ENCODE data around the gene DRAM1.
"Not testable (repeated sequence)": the region's sequence is repeated elsewhere in the genome, so short reads cannot be mapped to it uniquely, and the experiment has no call there.

DRAM1 gene, protein sequence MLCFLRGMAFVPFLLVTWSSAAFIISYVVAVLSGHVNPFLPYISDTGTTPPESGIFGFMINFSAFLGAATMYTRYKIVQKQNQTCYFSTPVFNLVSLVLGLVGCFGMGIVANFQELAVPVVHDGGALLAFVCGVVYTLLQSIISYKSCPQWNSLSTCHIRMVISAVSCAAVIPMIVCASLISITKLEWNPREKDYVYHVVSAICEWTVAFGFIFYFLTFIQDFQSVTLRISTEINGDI

DNA sequence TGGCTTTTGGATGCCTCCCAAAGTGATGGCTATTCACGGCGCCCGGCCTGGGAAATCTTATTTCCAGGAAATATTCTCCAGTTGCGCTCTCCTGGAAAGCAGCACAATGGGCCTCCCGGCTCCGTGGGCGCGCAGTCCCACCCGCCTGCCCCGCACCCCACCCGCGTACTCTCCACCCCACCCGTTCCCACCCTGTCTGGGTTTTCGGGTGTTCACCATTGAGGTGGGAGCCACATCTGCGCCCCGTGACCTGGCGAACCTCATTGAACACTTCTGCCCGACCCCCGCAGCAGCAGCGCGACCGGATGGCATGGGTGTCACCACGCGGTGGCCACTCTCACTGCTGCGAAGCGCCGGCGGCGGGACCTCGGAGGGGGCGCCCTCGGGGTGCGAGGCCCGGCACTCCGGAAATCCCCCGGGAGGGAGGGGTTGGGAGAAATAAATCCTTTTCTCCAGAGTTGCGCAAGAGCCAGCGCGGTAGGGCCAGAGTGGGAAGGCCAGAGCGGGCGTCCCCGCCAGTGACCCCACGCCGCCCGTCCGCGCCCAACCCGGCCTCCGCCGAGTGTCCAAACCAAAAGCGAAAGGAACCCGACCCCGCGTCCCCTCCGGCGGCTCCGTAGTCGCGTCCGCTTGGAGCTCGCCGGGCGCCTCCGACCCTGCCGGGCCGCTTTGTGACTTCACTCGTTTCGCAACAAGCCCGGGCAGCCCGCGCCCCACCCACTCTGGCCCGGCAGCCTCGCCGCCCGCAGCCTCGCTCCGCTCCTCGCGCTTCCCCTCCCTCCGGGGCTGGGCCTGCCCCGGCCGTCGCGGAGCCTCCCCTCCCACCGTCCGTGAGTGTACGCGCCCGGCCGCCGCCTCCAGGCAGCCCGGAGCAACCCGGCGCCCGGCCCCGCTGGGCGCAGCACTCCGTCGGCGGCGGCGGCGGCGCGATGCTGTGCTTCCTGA is at the start of gene DRAM1:
TSS of gene DRAM1 (plus strand) at position 720 of the 945 bp plus-strand sequence. CDS start at position 930, 210 bp downstream.
- DNase-seq (ENCODE audit: low read depth in 1 of 2, low spot score in 1 of 2), result peak; percentile 34 to 58

DNA sequence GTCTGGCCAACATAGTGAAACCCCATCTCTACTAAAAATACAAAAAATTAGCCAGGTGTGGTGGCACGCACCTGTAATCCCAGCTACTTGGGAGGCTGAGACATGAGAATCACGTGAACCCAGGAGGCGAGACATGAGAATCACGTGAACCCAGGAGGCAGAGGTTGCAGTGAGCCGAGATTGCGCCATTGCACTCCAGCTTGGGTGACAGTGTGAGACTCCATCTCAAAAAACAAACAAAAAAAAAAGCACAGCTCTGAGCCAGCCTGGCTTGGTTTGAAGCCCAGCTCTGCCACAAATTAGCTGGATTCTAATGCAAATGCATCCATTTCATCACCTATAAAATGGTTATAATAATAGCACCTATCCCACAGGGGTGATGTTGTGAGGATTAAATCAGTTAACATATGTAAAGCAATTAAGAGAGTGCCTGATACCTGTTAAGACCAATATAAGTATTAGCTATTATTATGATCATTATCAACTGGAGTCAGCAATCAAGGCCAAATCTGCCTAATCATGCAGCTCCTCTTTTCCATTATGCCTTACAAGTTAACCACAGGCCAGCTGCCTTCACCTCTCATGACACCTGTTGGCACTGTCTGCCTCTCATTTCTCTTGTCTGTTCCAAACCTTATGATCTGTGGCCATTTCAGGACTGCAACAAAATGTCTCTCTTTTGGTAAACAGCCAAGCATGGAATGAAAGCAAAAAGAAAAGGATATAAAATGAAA is 48.8 kb upstream of the DRAM1 start:
- no peak for DNase-seq (ENCODE audit: low read depth in 1 of 2, low spot score in 1 of 2)

DNA sequence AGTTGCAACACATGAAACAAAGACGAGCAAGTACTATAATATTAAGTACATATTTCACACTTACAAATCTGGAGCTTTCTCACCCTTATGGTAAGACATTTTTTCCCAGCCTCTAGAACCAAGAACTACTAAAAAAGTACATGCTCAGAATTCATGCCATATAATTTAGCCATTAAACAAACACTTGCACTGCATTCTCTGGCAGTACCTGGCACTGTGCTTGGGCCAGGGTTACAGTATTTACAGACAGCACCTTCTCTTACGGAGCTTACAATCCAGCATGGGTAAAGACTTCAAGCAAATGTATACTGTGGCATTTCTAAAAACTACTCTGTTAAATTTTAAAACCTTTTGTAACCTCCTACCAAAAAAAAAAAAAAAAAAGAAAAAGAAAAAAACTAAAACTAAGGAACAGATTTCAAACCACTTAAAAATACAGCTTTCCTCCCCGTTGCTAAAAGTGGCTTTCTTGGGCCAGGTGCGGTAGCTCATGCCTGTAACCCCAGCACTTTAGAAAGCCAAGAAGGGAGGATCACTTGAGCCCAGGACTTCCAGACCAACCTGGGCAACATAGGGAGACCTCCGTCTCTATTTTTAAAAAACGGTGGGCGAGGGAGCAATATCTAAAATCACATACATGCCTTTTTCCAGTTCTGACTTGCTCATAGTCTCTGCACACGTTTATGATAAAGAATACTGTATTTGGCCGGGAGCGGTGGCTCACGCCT is 47.6 kb upstream of the DRAM1 start:
- DNase-seq (ENCODE audit: low read depth in 1 of 2, low spot score in 1 of 2), result no peak

DNA sequence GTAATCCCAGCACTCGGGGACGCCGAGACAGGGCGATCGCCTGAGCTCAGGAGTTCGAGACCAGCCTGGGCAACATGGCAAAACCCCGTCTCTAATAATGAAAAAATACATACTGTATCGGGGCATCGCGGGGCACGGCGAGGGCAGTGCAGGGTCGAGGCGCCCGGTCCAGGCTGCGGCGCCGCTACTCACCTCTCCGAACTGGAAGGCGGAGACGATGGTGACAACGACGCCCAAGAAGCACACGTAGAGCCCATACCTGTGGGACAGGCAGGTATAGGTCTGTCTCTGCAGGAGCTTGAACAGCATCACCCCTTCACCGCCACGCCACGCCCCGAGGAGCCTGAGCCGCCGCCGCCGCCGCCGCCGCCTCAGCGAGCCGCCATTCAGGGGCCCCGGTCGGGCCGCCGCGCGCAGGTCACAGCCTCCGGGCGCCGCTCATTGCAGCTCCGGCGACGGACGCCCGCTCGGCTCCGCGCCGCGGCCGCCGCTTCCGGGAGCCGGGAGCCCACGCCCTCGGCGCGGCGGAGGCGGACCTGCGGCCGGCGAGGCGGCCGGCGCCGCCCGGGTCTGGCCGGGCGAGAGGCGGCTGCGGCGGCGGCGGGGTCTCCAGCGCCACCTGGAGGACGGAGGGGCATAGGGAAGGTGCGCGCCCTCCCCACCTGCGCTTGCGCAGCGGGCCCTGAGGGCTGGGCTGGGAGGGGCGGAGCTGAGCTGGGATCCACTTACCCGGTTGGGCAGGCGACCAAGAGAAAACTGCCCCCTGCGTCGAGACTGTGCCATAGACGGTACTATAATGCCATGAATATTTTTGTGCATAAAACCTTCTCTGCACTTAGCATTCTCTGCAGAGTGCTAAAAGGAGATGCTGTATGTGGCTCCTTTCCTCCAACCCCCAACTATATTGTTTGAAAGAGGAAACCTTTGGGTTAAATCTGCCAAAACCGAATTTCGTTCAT is 46.7 kb upstream of the DRAM1 start, which contains the start of gene GNPTAB:
TSS of gene GNPTAB (minus strand) at position 593 of the 959 bp plus-strand sequence. CDS start at position 309, 284 bp downstream.
- peak; percentile 93 to 94 for DNase-seq (ENCODE audit: low read depth in 1 of 2, low spot score in 1 of 2)

DNA sequence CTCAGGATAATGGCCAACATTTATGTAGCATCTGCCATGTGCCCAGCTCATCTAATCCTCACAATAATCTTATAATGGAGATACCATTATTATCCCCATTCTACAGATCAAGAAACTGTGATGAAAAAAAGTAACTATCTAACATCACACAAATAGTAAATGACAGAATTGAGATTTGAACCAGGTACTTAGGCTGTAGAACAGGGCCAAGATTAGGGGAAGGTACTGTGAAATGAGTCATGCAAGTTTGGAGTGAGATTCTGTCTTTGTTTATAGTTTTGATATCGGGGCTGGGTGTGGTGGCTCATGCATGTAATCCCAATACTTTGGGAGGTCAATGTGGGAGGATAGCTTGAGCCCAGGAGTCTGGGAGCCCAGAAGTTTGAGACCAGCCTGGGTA is 45.4 kb upstream of the DRAM1 start:
- DNase-seq (ENCODE audit: low read depth in 1 of 2, low spot score in 1 of 2), result no peak

DNA sequence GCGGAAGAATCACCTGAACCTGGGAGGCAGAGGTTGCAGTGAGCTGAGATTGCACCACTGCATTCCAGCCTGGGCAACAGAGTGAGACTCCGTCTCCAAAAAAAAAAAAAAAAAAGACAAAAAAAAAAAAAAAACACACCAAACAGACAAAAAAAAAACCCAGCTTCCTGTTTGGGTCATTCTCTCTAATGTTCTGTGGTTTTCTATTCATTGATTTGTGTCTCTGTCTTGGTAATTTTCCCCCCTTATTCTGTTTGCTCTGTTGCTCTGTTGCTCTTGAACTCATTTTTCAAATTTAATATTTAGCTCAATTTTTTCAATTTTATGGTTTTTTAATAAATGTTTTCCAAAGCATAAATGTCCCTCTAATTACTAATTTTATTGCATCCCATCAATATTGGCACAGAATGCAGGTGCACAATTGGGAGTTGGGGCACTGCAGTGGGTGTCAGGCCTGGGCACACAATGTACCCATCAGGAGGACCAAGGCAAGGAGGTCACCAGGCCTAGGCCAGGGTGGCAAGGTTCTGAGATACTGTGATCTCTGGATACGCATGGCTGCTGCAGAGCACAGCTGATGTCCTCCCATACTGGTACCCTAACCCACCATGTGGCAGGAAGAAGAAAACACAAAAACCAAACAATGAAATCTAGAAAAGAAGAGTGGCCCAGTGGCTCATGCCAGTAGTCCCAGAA is 38.6 kb upstream of the DRAM1 start:
- DNase-seq (ENCODE audit: low read depth in 1 of 2, low spot score in 1 of 2), result no peak

DNA sequence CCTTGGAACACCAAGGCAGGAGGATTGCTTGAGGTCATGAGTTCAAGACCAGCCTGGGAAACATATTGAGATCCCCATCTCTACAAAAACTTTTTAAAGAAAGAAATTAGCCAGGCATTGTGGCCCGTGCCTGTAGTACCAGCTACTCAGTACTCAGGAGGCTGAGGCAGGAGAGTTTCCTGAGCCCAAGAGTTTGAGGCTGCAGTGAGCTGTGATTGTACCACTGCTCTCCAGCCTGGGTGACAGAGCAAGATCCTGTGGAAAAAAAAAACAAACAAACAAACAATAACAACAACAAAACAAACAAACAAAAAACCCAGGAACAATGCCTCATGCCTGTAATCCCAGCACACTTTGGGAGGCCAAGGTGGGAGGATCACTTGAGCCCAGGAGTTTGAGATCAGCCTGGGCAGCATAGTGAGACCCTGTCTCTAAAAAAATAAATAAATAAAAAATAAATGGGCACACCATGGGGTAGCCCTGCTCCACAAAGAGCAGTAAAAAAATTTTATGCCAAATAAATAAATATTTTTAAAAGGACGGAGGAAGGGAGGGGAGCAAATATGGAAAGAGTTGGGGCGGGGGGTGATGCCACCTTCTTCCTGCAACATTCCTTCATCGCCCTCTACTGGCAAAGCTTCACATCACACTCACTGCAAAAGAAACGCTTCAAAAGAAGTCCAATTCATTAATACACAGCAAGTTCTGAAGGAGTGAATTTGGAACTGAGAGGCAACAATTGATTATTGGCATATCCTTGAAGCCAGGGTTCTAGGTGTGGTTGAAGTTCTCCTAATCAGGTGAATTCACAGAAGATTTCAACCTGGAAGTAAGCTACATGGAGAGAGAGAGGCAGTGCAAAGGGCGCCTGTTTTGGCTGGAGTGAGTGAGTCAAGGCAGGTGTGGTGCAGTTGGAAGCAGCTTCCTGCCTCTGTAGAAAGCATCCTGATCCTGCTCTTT is 37.8 kb upstream of the DRAM1 start:
- DNase-seq (ENCODE audit: low read depth in 1 of 2, low spot score in 1 of 2), result peak; percentile 40 to 46

DNA sequence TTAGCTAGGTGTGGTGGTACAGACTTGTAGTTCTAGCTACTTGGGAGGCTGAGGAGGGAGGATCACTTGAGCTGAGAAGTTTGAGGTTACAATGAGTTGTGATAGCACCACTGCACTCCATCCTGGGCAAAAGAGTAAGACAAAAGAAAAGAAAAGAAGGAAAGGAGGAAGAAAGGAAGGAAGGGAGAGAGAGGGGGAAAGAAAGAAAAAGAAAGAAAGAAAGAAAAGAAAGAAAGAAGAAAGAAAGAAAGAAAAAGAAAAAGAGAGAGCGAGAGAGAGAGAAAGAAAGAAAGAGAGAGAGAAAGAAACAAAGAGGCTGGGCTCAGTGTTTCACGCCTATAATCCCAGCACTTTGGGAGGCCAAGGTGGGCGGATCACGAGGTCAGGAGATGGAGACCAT is 36.3 kb upstream of the DRAM1 start:
- no peak for DNase-seq (ENCODE audit: low read depth in 1 of 2, low spot score in 1 of 2)

DNA sequence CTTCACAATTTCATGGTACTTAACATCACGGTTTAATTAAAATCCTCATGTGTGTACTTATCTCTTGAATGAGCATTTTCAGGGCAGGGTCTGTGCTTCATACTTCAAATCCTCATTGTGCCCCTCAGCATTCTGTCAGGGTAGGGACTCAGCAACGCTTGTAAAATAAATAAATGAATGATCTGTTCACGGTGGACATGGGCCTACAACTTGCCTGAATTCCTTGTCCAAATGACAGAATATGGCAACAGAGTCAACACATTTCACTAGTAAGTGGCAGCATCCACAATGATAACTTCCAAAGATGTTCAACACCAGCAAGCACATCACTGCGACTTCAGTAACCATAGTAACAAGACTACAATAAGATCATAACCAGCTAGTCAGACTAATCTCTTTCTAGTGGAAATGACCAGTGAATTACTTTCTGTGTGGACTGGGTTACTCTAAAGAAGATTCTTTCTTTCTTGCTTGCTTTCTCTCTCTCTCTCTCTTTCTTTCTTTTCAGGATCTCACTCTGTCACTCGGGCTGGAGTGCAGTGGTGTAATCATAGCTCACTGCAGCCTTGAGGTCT is 32.2 kb upstream of the DRAM1 start:
- DNase-seq (ENCODE audit: low read depth in 1 of 2, low spot score in 1 of 2), result no peak

DNA sequence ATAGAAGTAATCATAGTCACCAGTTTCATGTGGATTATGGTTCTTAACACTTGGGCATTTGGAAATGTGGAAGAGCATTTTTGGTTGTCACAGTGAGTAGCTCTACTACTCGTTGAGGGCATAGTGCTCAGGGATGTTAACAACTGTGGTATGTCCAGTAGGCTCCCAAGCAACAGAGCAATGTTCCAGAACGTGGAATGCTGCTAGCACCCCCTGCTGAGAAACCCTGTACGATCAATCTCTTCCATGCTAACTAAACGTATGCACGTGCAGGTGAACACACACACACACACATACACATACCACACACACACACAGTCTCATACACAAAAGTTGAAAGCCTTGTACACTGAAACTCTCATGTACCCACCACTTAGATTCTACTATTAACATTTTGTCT is 30.1 kb upstream of the DRAM1 start:
- no peak for DNase-seq (ENCODE audit: low read depth in 1 of 2, low spot score in 1 of 2)

DNA sequence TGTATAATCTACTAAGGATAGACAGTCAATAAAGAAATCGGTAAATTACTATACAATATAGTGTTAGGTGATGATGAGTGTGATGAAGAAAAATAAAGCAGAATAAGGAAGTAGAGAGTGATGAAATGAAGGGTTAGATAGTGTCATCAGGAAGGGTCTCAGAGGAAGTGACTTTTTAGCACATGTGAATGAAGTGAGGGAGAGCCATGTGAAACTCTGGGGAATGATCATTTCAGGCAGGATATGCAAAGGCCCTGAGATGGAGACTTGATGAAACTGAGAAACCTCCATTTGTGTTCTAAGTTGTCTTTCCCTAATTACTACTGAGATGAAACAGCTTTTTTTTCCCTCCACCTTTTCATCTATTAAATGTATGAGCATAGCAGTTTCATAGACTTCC is 27.2 kb upstream of the DRAM1 start:
- no peak for DNase-seq (ENCODE audit: low read depth in 1 of 2, low spot score in 1 of 2)

DNA sequence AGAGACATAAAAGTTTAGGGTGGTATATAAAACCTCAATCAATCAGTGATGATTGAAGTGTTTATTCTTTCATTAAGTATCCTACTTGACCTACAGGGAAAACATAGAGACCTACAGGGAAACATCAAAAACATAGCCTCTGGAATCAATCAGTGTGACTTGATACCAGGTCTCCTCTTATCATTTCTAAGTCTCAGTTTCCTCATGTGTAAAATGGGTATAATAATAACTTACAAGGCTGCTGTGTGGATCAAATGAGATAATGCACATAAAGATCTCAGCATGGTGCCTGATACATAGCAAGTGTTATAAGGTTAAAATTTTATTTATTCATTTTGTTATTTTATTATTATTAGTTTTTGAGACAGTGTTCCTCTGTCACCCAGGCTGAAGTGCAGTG is 24.4 kb upstream of the DRAM1 start:
- DNase-seq (ENCODE audit: low read depth in 1 of 2, low spot score in 1 of 2), result no peak

DNA sequence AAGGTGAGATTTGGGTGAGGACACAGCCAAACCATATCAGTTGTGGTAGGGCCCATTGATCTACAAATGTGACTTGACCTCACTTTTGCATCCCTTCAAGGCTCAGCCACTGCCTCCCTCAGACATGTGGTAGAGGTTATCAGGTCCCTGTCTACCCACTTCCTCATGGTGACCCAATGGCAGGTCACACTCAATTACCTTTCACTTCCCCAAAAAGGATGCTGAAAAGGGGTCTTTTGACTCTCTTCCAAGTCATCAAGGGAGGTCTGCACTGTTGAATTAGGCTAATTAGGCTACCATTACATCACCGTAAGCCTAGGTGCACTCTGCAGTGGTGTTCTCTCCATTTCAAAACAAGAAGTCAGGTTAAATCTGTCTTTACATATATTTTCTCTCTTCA is 22.6 kb upstream of the DRAM1 start:
- no peak for DNase-seq (ENCODE audit: low read depth in 1 of 2, low spot score in 1 of 2)

DNA sequence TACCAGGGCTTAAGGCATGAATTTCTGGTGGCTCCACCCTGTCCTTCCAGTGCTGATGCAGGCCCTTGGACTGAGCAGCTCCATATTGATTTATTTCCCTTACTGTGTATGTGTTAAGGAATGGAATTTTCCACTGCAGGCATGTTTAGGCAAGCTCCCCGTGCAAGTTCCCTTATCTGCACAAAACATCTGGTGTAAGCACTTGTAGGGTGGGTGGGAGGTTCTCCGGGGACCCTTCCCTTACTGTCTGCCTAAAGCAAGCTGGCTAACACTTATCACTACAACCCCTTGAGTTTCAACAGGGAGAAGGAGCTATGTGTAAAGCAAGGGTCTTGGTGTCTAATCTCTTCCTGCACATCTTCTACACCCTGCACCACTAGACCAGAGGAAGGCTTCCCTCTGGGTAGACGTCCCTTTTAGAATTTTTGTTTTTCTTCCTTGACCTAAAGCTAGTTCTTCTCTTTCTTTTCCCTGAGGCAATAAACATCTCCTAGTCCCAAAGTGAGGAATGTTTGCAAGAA is 22.0 kb upstream of the DRAM1 start:
- no peak for DNase-seq (ENCODE audit: low read depth in 1 of 2, low spot score in 1 of 2)

DNA sequence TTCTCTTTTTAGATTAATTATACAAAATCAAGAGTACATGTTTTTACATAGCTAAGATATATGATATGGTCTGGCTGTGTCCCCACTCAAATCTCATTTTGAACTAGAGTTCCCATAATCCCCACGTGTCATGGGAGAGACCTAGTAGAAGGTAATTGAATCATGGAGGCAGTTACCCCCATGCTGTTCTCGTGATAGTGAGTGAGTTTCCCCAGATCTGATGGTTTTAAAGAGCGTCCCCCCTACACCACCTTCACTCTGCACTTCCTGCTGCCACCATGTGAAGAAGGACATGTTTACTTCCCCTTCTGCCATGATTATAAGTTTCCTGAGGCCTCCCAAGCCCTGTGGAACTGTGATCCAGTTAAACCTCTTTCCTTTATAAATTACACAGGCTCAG is 21.4 kb upstream of the DRAM1 start:
- DNase-seq (ENCODE audit: low read depth in 1 of 2, low spot score in 1 of 2), result no peak

DNA sequence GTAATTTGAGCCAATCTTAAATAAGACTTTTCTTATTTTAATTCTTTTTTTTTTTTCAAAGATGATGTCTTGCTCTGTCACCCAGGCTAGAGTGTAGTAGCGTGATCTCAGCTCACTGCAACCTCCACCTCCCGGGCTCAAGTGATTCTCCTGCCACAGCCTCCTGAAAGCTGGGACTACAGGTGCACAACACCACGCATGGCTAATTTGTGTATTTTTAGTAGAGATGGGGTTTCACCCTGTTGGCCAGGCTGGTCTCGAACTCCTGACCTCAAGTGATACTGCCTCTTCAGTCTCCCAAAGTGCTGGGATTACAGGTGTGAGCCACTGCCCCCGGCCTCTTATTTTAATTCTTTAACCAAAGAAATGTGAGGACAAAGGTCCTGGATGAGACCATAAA is 20.8 kb upstream of the DRAM1 start:
- DNase-seq (ENCODE audit: low read depth in 1 of 2, low spot score in 1 of 2), result not testable (repeated sequence)

DNA sequence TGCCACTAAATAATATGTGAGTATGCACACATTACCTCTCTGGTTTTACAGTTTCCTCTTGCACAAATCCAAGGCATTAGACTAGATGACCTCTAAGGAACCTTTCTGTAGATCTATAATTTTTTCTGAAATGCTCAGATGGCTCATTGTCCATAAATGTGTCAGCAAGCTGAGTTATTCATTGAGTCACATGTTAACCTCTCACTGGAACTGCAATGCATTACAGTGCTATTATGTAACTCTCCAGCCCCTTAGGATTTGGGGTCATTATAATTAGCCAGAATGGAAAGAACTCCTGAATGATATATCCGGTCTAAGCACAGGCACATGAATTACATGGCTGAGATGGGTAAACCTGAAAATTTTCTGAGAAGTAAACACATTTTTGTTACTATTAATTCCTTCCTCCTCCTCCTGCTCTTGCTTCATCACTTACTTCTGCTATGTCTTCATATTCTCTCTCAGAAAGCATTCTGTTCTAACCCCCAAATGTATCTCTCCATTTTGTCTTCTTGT is 20.3 kb upstream of the DRAM1 start:
- DNase-seq (ENCODE audit: low read depth in 1 of 2, low spot score in 1 of 2), result no peak

Measured in activated T-helper 1 cell treated with anti-CD3 and anti-CD28 coated beads, Interleukin-2, amount 50 U/mL, for 16 hours (primary cell).